ACC112 (cell line): ENCODE results near the gene NEO1.
A peak's percentile ranks its signal among the peaks of the same experiment; 100 is the strongest.

Source experiments
- H2AFZ ChIP-seq: fragments of 200-600 bp; sonication (generic); one replicate; pipeline ENCODE4 v1.6.0; 2017; ENCODE audit warnings: antibody characterized with exemption, low read length; ENCODE audit not compliant: unreplicated experiment
- H3K27ac ChIP-seq: fragments of 200-600 bp; sonication (generic); 2 replicates; pipeline ENCODE4 v1.5.1; 2014; ENCODE audit warnings: low read depth, mild to moderate bottlenecking, antibody characterized with exemption, low read length, moderate library complexity
- H3K27me3 ChIP-seq: fragments of 200-600 bp; sonication (generic); 2 replicates; pipeline ENCODE4 v1.6.1; 2014; ENCODE audit warnings: mild to moderate bottlenecking, antibody characterized with exemption, low read length, moderate library complexity, mixed read lengths; ENCODE audit not compliant: insufficient read depth
- H3K36me3 ChIP-seq: fragments of 200-600 bp; sonication (generic); 2 replicates; pipeline ENCODE4 v1.6.1; 2016; ENCODE audit warnings: mild to moderate bottlenecking, antibody characterized with exemption, low read length, moderate library complexity, mixed read lengths; ENCODE audit not compliant: insufficient read depth
- H3K4me1 ChIP-seq: fragments of 200-600 bp; sonication (generic); one replicate; pipeline ENCODE4 v1.6.1; 2016; ENCODE audit warnings: low read length, mixed read lengths; ENCODE audit not compliant: insufficient read depth, unreplicated experiment, control insufficient read depth
- H3K4me3 ChIP-seq: fragments of 200-600 bp; sonication (generic); 2 replicates; pipeline ENCODE4 v1.5.1; 2014; ENCODE audit warnings: mild to moderate bottlenecking, low read depth, low read length
- H3K79me2 ChIP-seq: fragments of 200-600 bp; sonication (generic); one replicate; pipeline ENCODE4 v1.6.0; 2016; ENCODE audit warnings: low read length; ENCODE audit not compliant: control insufficient read depth, unreplicated experiment, insufficient read depth

NEO1 gene

GRCh38 chr15:73050561-73051295 is 1.5 kb upstream of the NEO1 start:
- H3K27me3 ChIP-seq: peaks cover 23% of the 10 kb centered on the region
- no peak overlapping the region for H2AFZ ChIP-seq
- no peak overlapping the region for H3K27ac ChIP-seq
- H3K4me3 ChIP-seq: peak overlapping the region; percentile 97
- no peaks in the 10 kb centered on the region for H3K4me1 ChIP-seq
- H3K79me2 ChIP-seq: peaks cover 3% of the 10 kb centered on the region
- no peaks in the 10 kb centered on the region for H3K36me3 ChIP-seq

DNA sequence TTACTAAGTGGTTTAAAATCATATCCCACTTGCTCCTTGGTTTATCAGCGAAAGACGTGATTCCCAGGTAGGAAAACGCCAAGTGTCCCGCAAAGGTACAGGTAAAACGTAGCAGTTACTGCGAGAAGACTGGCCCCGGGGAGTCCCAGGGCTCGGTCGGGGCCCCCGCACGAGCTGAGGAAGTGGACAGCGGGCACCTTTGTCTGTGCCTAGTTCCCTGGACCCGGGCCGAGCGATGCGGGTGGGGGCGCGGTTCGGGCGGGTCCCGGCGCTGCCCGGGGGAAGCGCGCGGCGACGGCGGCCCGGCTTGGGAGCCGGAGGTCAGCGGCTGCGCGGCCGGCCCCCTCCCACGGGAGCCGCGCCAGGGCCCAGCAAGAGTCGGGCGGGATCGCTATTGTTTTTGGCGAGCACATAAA is 864 bp upstream of the NEO1 start:
- peaks cover 3% of the 10 kb centered on the region for H3K79me2 ChIP-seq
- H3K36me3 ChIP-seq: no peaks in the 10 kb centered on the region
- peak overlapping the region; percentile 97 for H3K4me3 ChIP-seq
- H3K4me1 ChIP-seq: no peaks in the 10 kb centered on the region
- H3K27me3 ChIP-seq: peaks cover 20% of the 10 kb centered on the region
- H2AFZ ChIP-seq: peak overlapping the region; percentile 86
- H3K27ac ChIP-seq: no peak overlapping the region

DNA sequence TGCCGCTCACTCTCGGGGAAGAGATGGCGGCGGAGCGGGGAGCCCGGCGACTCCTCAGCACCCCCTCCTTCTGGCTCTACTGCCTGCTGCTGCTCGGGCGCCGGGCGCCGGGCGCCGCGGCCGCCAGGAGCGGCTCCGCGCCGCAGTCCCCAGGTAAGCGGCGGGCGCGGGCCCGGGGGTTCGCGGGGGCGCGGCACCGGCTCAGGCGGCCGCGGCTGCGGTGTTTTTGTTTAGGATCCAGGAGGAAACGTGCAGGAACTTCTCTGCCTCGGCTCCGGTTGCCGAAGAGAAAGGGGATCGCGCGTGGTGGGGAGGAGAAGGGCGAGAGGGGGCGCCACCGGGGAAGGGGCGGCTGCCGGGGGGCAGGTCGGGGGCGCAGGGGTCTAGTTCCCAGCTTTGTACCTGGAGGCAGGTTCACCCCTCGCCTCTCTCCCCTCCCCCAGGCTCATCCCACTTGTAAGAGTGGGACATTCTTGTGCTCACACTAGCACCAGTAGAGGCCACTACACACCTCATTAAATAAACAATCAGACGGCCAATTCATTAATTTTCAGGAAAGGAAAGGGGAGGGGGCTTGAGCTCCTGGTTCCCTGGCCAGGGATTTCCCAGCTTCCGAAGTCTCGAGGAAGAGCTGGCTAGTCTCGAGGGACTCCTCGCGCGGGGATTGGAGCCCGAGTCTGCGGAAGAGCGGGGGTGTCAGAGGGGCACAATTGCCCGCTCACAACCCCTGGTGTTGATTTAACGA is 562 bp downstream of the NEO1 start:
- H3K4me3 ChIP-seq: peak overlapping the region; percentile 81
- no peak overlapping the region for H3K27ac ChIP-seq
- H2AFZ ChIP-seq: peak overlapping the region; percentile 89
- H3K27me3 ChIP-seq: peaks cover 19% of the 10 kb centered on the region
- H3K79me2 ChIP-seq: peaks cover 3% of the 10 kb centered on the region
- H3K4me1 ChIP-seq: no peaks in the 10 kb centered on the region
- no peaks in the 10 kb centered on the region for H3K36me3 ChIP-seq

DNA sequence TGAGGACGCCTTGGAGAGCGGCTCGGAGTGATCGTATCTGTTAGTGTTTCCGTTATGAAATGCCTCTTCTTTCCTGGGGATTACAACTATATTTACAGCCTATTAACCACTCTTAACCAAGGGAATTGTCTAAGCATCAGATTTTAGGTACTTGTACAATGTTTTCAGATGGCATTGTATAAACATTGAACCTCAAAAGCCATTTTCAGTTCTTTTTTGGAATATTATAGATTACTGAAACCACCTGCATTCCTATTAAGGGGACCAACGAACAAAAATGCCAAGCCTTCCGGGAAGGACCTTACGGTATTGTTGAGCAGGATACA is 1.1 kb downstream of the NEO1 start:
- H3K4me3 ChIP-seq: peak overlapping the region; percentile 81
- no peaks in the 10 kb centered on the region for H3K4me1 ChIP-seq
- peak overlapping the region; percentile 89 for H2AFZ ChIP-seq
- no peak overlapping the region for H3K27ac ChIP-seq
- peaks cover 5% of the 10 kb centered on the region for H3K79me2 ChIP-seq
- H3K27me3 ChIP-seq: peaks cover 18% of the 10 kb centered on the region
- H3K36me3 ChIP-seq: no peaks in the 10 kb centered on the region

GRCh38 chr15:73054417-73054953 is 2.2 kb downstream of the NEO1 start:
- H3K27ac ChIP-seq: no peak overlapping the region
- H2AFZ ChIP-seq: no peak overlapping the region
- peaks cover 5% of the 10 kb centered on the region for H3K79me2 ChIP-seq
- H3K4me1 ChIP-seq: no peaks in the 10 kb centered on the region
- no peak overlapping the region for H3K4me3 ChIP-seq
- H3K27me3 ChIP-seq: peaks cover 8% of the 10 kb centered on the region; the same call in 1 of the 2 replicates
- H3K36me3 ChIP-seq: no peaks in the 10 kb centered on the region

DNA sequence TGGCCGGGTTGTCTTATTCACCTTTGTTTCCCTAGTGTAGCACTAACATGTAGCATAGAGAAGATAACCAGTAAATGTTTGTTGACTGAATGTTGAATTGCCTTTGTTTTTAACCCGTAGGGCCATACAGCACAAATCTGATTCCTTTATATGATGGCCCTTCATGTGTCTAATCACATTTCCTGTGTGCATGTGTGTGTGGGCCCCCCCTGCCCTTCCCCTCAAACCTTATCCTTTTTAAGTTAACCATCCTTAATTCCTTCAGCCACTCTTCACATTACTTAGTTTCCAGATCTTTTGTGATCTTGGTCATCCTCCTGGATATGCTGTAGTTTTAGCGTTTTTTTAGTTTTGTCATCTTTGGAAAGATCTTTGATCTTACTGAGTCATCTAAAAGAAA is 4.2 kb downstream of the NEO1 start:
- H3K4me3 ChIP-seq: no peak overlapping the region
- H3K4me1 ChIP-seq: no peaks in the 10 kb centered on the region
- H2AFZ ChIP-seq: no peak overlapping the region
- peaks cover 5% of the 10 kb centered on the region for H3K79me2 ChIP-seq
- H3K27me3 ChIP-seq: no peaks in the 10 kb centered on the region
- no peaks in the 10 kb centered on the region for H3K36me3 ChIP-seq
- H3K27ac ChIP-seq: no peak overlapping the region

DNA sequence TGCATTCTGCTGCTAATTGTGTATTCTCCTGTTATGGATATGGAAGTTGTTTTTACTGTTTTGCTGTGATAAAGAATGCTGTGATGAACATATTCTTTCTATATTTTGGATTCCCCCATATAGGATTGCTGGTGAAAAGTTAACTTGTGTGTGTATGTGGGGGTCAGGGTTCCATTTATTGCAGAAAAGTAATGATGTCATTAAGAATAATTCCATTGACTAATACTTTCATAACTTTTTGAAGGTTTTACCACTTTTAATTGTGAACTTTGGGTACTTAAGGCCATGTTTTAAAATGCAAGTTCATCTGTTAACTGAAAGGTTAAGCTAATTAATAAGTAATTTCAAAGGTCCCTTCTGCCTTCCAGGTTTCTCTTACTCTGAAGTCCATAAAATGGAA is 6.2 kb downstream of the NEO1 start:
- H3K4me1 ChIP-seq: no peaks in the 10 kb centered on the region
- H3K4me3 ChIP-seq: no peak overlapping the region
- H3K79me2 ChIP-seq: peaks cover 5% of the 10 kb centered on the region
- no peaks in the 10 kb centered on the region for H3K36me3 ChIP-seq
- H3K27me3 ChIP-seq: no peaks in the 10 kb centered on the region
- no peak overlapping the region for H2AFZ ChIP-seq
- no peak overlapping the region for H3K27ac ChIP-seq

- Histone ChIP-seq H2AFZ (no peak overlapping the region), H3K36me3 (no peaks in the 10 kb centered on the region), H3K4me1 (no peaks in the 10 kb centered on the region), H3K27ac (no peak overlapping the region), H3K4me3 (no peak overlapping the region), H3K79me2 (no peaks in the 10 kb centered on the region), H3K27me3 (no peaks in the 10 kb centered on the region)
These were observed 12.9 kb downstream of the NEO1 start for GRCh38 chr15:73065114-73065513.

DNA sequence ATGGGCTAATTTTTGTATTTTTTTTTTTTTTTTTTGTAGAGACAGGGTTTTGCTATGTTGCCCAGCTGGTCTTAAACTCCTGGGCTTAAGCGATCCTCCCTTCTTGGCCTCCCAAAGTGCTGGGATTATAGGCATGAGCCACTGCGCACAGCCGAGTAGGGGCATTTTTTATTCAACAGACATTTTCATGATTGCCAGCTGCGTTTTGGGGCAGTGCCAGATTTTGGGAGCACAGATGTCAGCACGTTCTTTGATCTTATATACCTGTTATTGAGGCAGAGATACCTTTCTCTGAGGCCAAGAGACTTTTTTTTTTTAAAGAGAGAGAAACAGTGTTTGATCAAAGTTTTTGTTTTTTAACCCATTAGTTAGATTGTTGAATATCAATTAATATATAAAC is 16.8 kb downstream of the NEO1 start:
- Histone ChIP-seq H3K4me3 (no peak overlapping the region), H3K27ac (no peak overlapping the region), H2AFZ (no peak overlapping the region), H3K4me1 (no peaks in the 10 kb centered on the region), H3K79me2 (peaks cover 3% of the 10 kb centered on the region), H3K36me3 (no peaks in the 10 kb centered on the region), H3K27me3 (no peaks in the 10 kb centered on the region)

DNA sequence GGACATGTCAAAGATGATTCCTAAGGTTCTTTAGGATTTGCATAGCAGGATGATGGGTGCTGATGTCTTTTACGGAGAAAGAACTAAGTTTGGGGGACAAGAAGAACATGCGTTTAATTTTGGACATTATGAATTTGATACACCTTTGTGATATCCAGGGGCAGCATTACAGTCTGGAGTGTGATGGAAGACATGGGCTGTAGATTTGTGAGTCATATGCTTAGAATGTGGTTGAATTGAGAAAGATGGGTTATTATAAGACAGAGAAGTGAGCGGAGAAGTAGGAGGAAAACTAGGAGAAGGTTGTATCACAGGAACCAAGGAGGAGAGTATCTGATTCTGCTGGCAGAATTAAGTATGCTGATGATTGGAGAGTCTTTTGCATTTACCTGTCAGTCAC is 20.6 kb downstream of the NEO1 start:
- H2AFZ ChIP-seq: no peak overlapping the region
- H3K4me3 ChIP-seq: no peak overlapping the region
- no peaks in the 10 kb centered on the region for H3K36me3 ChIP-seq
- no peak overlapping the region for H3K27ac ChIP-seq
- no peaks in the 10 kb centered on the region for H3K27me3 ChIP-seq
- peaks cover 17% of the 10 kb centered on the region for H3K4me1 ChIP-seq
- H3K79me2 ChIP-seq: peaks cover 3% of the 10 kb centered on the region

- Histone ChIP-seq H2AFZ (no peak overlapping the region), H3K27ac (no peak overlapping the region), H3K79me2 (peaks cover 3% of the 10 kb centered on the region), H3K27me3 (no peaks in the 10 kb centered on the region), H3K4me1 (peaks cover 26% of the 10 kb centered on the region), H3K36me3 (no peaks in the 10 kb centered on the region), H3K4me3 (no peak overlapping the region)
These were observed 22.0 kb downstream of the NEO1 start for GRCh38 chr15:73074241-73074640.
